A673 (cell line): ENCODE measurements around the gene SH3RF3.

Source experiments
- CTCF ChIP-seq: fragments of 300-800, 200-600 bp; sonication (generic); conservative IDR thresholded peaks from 2 replicates; pipeline ENCODE4 v1.5.1; 2017; ENCODE audit warnings: low read depth, mild to moderate bottlenecking, antibody characterized with exemption, low read length, moderate library complexity, mixed read lengths
- EZH2 ChIP-seq: fragments of 200-600 bp; sonication (generic); IDR thresholded peaks from 2 replicates; pipeline ENCODE4 v1.6.1; 2017; ENCODE audit warnings: borderline replicate concordance, low read depth, mild to moderate bottlenecking, mixed read lengths, antibody characterized with exemption, low read length; ENCODE audit not compliant: poor library complexity, severe bottlenecking

DNA sequence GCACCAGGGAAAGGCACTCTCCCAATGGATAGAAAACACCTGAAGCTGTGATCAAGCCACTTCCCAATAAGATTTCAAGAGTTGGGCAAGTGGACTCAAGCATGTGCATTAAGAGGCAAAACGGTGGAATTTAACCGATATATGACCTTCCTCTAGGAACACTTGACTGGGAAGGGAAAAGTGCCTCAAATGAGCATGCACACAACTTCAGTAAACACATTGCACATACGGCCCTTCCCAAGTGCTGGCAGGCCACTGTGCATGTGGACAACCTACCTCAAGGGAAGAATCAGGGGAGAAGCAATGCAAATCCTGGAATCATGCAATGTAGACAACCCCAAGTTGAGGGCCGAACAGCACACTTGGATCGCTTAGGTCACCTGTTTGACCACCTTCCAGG lies 23.9 kb upstream of the SH3RF3 start:
- TF ChIP-seq CTCF (no peak), EZH2 (no peak)
